Endodermal cell (in vitro differentiated cells): ENCODE data around the gene STX8. TPM values are rescaled to one million over a fixed set of nuclear protein-coding genes. Genes with fewer than 3 reads are reported as not detected.

Experiments used
- DNase-seq: peaks from one replicate; pipeline ENCODE4 v3.0.0-alpha.2; 2017
- H3K27ac ChIP-seq: 2 replicates; pipeline ENCODE4 v1.5.1; 2013; ENCODE audit warnings: mild to moderate bottlenecking, low read depth, low read length, moderate library complexity
- H3K27me3 ChIP-seq: 2 replicates; pipeline ENCODE4 v1.6.1; 2013; ENCODE audit warnings: mild to moderate bottlenecking, low read length, moderate library complexity; ENCODE audit not compliant: insufficient read depth, control insufficient read depth, poor library complexity, severe bottlenecking
- H3K36me3 ChIP-seq: 2 replicates; pipeline ENCODE4 v1.7.0; 2013; ENCODE audit warnings: mild to moderate bottlenecking, low read length, moderate library complexity; ENCODE audit not compliant: control insufficient read depth, insufficient read depth
- H3K4me1 ChIP-seq: one replicate; pipeline ENCODE4 v1.7.0; 2013; ENCODE audit warnings: low read length; ENCODE audit not compliant: control insufficient read depth, insufficient read depth
- H3K4me3 ChIP-seq: 2 replicates; pipeline ENCODE4 v1.5.1; 2013; ENCODE audit warnings: mild to moderate bottlenecking, low read length, moderate library complexity
- H3K9ac ChIP-seq: 2 replicates; pipeline ENCODE4 v1.6.1; 2013; ENCODE audit warnings: mild to moderate bottlenecking, low read length, moderate library complexity; ENCODE audit not compliant: poor library complexity, severe bottlenecking; ENCODE audit errors: extremely low read depth
- H3K9me3 ChIP-seq: 2 replicates; pipeline ENCODE4 v1.6.1; 2013; ENCODE audit warnings: mild to moderate bottlenecking, low read length, moderate library complexity; ENCODE audit not compliant: control insufficient read depth
- H3K27ac Mint-ChIP-seq: 2 replicates; pipeline ENCODE4 v1.8.0; 2020; ENCODE audit warnings: mixed read lengths
- H3K27me3 Mint-ChIP-seq: 2 replicates; pipeline ENCODE4 v1.8.0; 2021; ENCODE audit warnings: mild to moderate bottlenecking, mixed read lengths; ENCODE audit not compliant: insufficient read depth
- H3K36me3 Mint-ChIP-seq: 2 replicates; pipeline ENCODE4 v1.8.0; 2020; ENCODE audit warnings: low read depth, mixed read lengths
- H3K4me1 Mint-ChIP-seq: 2 replicates; pipeline ENCODE4 v1.8.0; 2020; ENCODE audit warnings: mixed read lengths
- H3K4me3 Mint-ChIP-seq: 2 replicates; pipeline ENCODE4 v1.8.0; 2020; ENCODE audit warnings: mild to moderate bottlenecking, moderate library complexity, mixed read lengths
- H3K9me3 Mint-ChIP-seq: 2 replicates; pipeline ENCODE4 v1.8.0; 2020; ENCODE audit warnings: mild to moderate bottlenecking, mixed read lengths
- WGBS, 2 experiments: methylation state at CpG; one replicate each; pipeline versions ENCODE4 v1.1.5 to v1.1.7; 2013; ENCODE audit warnings: missing lambda C conversion rate in 2 of 2, mixed read lengths in 1 of 2; ENCODE audit not compliant: insufficient coverage in 1 of 2, insufficient read length in 1 of 2; 5-methylcytosine and 5-hydroxymethylcytosine counted together
- total RNA-seq, 2 donors: library from RNA; stranded (reverse); fragmentation: NEBNext Ultra II Directional in 1 of 2; extraction: Animal tissue kit (Norgen Biotek cat#: 25700) in 1 of 2; gene quantifications; 2 replicates in 1 of 2; 3 replicates in 1 of 2; pipeline ENCODE4 v1.2.1, GENCODE V29; 2021
- TF ChIP-seq, protein P1 (sequence below): fragments of 200-600 bp; sonication (generic); conservative IDR thresholded peaks from 2 replicates; pipeline ENCODE4 v1.5.0; 2021; ENCODE audit warnings: antibody characterized with exemption, mild to moderate bottlenecking

The STX8 gene
- total RNA-seq, 2 donors from 2014 or later = 82.5 to 98.2 TPM

DNA sequence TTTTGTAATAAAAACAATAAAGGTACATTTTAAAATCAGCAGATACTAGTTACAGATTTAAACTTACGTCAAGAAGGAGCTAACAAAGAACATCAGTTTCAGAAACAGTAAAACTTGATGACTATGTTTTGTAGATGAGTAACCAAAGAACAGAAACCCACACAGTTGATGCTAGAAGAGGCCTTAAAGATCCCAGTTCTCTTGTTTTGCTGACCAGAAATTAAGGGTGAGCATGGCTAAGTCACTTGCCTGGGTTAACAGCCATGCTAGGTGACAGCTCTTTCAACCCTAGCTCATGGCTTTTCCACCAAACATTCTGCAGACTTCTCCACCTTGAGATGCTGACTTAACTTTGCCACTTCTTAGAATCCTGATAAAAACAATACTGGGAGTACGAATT lies 26.4 kb downstream of the STX8 start:
- peaks cover 11% of the 10 kb centered on the region for H3K4me1 Mint-ChIP-seq
- Histone ChIP-seq H3K27me3 (no peaks in the 10 kb centered on the region), H3K27ac (no peak overlapping the region), H3K36me3 (no peaks in the 10 kb centered on the region), H3K9me3 (no peaks in the 10 kb centered on the region), H3K4me1 (no peaks in the 10 kb centered on the region), H3K9ac (no peak overlapping the region), H3K4me3 (no peak overlapping the region)
- H3K27me3 Mint-ChIP-seq = no peaks in the 10 kb centered on the region
- peaks cover 19% of the 10 kb centered on the region for H3K36me3 Mint-ChIP-seq
- H3K4me3 Mint-ChIP-seq = no peak overlapping the region
- no peak for DNase-seq
- H3K9me3 Mint-ChIP-seq = no peaks in the 10 kb centered on the region
- TF ChIP-seq, protein P1, sequence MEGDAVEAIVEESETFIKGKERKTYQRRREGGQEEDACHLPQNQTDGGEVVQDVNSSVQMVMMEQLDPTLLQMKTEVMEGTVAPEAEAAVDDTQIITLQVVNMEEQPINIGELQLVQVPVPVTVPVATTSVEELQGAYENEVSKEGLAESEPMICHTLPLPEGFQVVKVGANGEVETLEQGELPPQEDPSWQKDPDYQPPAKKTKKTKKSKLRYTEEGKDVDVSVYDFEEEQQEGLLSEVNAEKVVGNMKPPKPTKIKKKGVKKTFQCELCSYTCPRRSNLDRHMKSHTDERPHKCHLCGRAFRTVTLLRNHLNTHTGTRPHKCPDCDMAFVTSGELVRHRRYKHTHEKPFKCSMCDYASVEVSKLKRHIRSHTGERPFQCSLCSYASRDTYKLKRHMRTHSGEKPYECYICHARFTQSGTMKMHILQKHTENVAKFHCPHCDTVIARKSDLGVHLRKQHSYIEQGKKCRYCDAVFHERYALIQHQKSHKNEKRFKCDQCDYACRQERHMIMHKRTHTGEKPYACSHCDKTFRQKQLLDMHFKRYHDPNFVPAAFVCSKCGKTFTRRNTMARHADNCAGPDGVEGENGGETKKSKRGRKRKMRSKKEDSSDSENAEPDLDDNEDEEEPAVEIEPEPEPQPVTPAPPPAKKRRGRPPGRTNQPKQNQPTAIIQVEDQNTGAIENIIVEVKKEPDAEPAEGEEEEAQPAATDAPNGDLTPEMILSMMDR = no peak
- H3K27ac Mint-ChIP-seq = no peak overlapping the region
- 92% methylated on average over 2 of the region's 2 CpGs; no CpG with 5 or more reads in 1 of the 2 experiments for WGBS, 2 experiments

DNA sequence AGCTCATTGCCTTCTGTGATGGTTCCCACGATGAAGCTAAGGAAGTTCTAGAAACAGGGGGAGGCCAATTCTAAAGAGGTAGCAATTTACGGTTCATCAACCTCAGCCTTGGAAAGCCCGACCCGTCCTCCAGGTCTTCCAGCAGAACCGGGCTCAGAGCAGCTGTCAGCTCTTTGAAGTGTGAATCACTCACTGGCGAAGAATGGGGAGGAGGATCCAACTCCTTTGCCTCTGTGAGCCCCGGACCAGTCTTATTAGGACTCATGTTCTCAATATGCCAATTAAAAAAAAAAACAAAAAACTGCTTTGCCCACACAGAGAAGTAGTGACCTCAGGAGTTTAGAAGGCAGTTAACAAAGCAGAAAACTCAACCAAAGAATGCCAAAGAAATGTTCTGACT lies 31.4 kb downstream of the STX8 start:
- H3K4me3 ChIP-seq = no peak overlapping the region
- WGBS, 2 experiments = 70 to 76% methylated on average over 4 to 7 of the region's 7 CpGs
- TF ChIP-seq, protein P1 = no peak
- no peak overlapping the region for H3K27ac ChIP-seq
- peaks cover 3% of the 10 kb centered on the region for H3K36me3 ChIP-seq
- Mint-ChIP-seq H3K27ac (peak overlapping the region; percentile 48), H3K4me3 (no peak overlapping the region), H3K4me1 (peaks cover 26% of the 10 kb centered on the region), H3K27me3 (peaks cover 3% of the 10 kb centered on the region), H3K36me3 (peaks cover 30% of the 10 kb centered on the region), H3K9me3 (no peaks in the 10 kb centered on the region)
- H3K4me1 ChIP-seq = peaks cover 4% of the 10 kb centered on the region
- H3K9ac ChIP-seq = no peak overlapping the region
- H3K9me3 ChIP-seq = peaks cover 6% of the 10 kb centered on the region
- DNase-seq = peak; percentile 80
- no peaks in the 10 kb centered on the region for H3K27me3 ChIP-seq

DNA sequence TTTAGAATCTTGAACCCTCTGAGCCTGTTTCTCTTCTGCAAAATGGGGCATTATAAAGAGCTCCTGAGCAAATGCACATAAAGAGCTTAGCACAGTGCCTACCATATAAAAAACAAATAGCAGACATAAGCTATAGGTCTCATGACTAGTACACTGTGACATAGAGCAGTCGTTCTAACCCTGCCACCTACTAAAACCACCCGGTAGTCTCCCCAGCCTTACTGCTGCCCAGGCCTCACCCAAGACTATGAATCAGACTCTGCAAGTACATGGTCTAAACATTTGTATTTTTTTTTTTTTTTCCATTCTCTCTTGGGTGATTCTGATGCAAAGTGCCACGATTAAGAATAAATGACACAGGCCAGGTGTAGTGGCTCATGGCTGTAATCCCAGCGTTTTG lies 33.9 kb downstream of the STX8 start:
- TF ChIP-seq, protein P1 = no peak
- H3K9ac ChIP-seq = no peak overlapping the region
- Mint-ChIP-seq H3K9me3 (no peaks in the 10 kb centered on the region), H3K27me3 (peaks cover 3% of the 10 kb centered on the region), H3K36me3 (peaks cover 30% of the 10 kb centered on the region), H3K27ac (no peak overlapping the region), H3K4me3 (no peak overlapping the region), H3K4me1 (peaks cover 43% of the 10 kb centered on the region)
- no peak for DNase-seq
- H3K27me3 ChIP-seq = no peaks in the 10 kb centered on the region
- no peak overlapping the region for H3K4me3 ChIP-seq
- peaks cover 6% of the 10 kb centered on the region for H3K9me3 ChIP-seq
- no peak overlapping the region for H3K27ac ChIP-seq
- 88 to 95% methylated on average over 4 of the region's 4 CpGs for WGBS, 2 experiments
- peaks cover 5% of the 10 kb centered on the region for H3K4me1 ChIP-seq
- peaks cover 3% of the 10 kb centered on the region for H3K36me3 ChIP-seq
